HepG2 (cell line): ENCODE data around the gene MYH9. TPM values are rescaled to one million over a fixed set of nuclear protein-coding genes. Genes with fewer than 3 reads are reported as not detected.

Experiments used
- ATAC-seq: fragments of 200-7000 bp; cut with Tn5 transposase; 3 replicates; pipeline ENCODE4 v1.9.1; 2020; ENCODE audit warnings: mild to moderate bottlenecking, moderate library complexity
- BruUV-seq: library from RNA; stranded (reverse); fragments of 400-500 nt; replicated peaks from 2 replicates; lab custom pipeline; 2021; lab: Mats Ljungman, UMichigan
- CTCF ChIA-PET: fragments of 300-600 bp; formaldehyde crosslinking; extraction: SDS; loops from one replicate; lab custom pipeline; 2021; ENCODE audit warnings: low total read pairs, inconsistent platforms, low intra/inter-chr PET ratio; lab: Yijun Ruan, JAX
- POLR2A ChIA-PET: fragments of 350-600 bp; sonication (Branson Sonifier 250); formaldehyde crosslinking; loops from one replicate; lab custom pipeline; 2020; ENCODE audit warnings: antibody characterized with exemption, inconsistent platforms; lab: Yijun Ruan, JAX
- DNase-seq: peaks from one replicate; pipeline ENCODE4 v3.0.0-alpha.2; 2015; ENCODE audit warnings: low spot score
- FAIRE-seq: peaks from 3 replicates; lab custom pipeline; 2011; peaks lifted over from hg19 to GRCh38; lab: Jason Lieb, UNC
- H2AFZ ChIP-seq: one replicate; pipeline ENCODE4 v1.6.1; 2011; ENCODE audit warnings: low read length, inconsistent platforms
- H3K27ac ChIP-seq: fragments of 300-600 bp; 3 replicates; pipeline ENCODE4 v1.8.0; 2011; ENCODE audit warnings: mixed run types, mild to moderate bottlenecking, mixed read lengths, low read length, inconsistent platforms; ENCODE audit not compliant: insufficient read depth; ENCODE audit errors: extremely low read length
- H3K27me3 ChIP-seq, 2 experiments: fragments of 200-600 bp in 1 of 2; 2 replicates in 1 of 2; 3 replicates in 1 of 2; pipeline versions ENCODE4 v1.6.0 to v1.8.0; 2011; ENCODE audit warnings: low read length in 2 of 2, mild to moderate bottlenecking in 2 of 2, moderate library complexity in 2 of 2, inconsistent platforms in 1 of 2; ENCODE audit not compliant: insufficient read depth in 2 of 2, control insufficient read depth in 1 of 2
- H3K36me3 ChIP-seq, 2 experiments: fragments of 200-600 bp in 1 of 2; replicated peaks in 1 of 2; 2 replicates in 1 of 2; 3 replicates in 1 of 2; pipeline versions ENCODE4 v1.5.1 to v1.8.0; 2011; ENCODE audit warnings: low read length in 2 of 2, inconsistent platforms in 1 of 2; ENCODE audit not compliant: insufficient read depth in 2 of 2, control insufficient read depth in 1 of 2
- H3K4me1 ChIP-seq: 2 replicates; pipeline ENCODE4 v1.5.1; 2012; ENCODE audit warnings: low read length, inconsistent platforms; ENCODE audit not compliant: insufficient read depth
- H3K4me2 ChIP-seq: 2 replicates; pipeline ENCODE4 v1.6.0; 2011; ENCODE audit warnings: low read depth, low read length, inconsistent platforms
- H3K4me3 ChIP-seq, 3 experiments: fragments of 200-600 bp in 1 of 3; sonication (generic), shearing (Covaris generic) in 1 of 3; replicated peaks in 1 of 3; 2 replicates each; pipeline ENCODE4 v1.5.1; 2011 to 2016; ENCODE audit warnings: low read length in 3 of 3, inconsistent platforms in 2 of 3, low read depth in 2 of 3, mild to moderate bottlenecking in 2 of 3, control low read depth in 1 of 3, mixed read lengths in 1 of 3; ENCODE audit not compliant: insufficient read depth in 1 of 3
- H3K79me2 ChIP-seq: one replicate; pipeline ENCODE4 v1.6.1; 2011; ENCODE audit warnings: low read length, inconsistent platforms; ENCODE audit not compliant: insufficient read depth
- H3K9ac ChIP-seq: 2 replicates; pipeline ENCODE4 v1.6.0; 2011; ENCODE audit warnings: mild to moderate bottlenecking, low read depth, low read length, inconsistent platforms; ENCODE audit not compliant: insufficient read depth
- H3K9me3 ChIP-seq: 2 replicates; pipeline ENCODE4 v1.5.1; 2012; ENCODE audit warnings: mild to moderate bottlenecking, low read length
- H4K20me1 ChIP-seq: 2 replicates; pipeline ENCODE4 v1.6.0; 2011; ENCODE audit warnings: inconsistent platforms, mild to moderate bottlenecking, low read length, moderate library complexity; ENCODE audit not compliant: insufficient read depth
- CC2D1A ChIP-seq: sonication (generic); formaldehyde crosslinking; IDR thresholded peaks from 2 replicates; pipeline ENCODE4 v1.8.1; 2023; ENCODE audit warnings: mild to moderate bottlenecking, missing genetic modification reagents
- CENPX ChIP-seq: sonication (generic); formaldehyde crosslinking; IDR thresholded peaks from 2 replicates; pipeline ENCODE4 v1.9.0; 2021; ENCODE audit warnings: mild to moderate bottlenecking, missing genetic modification reagents, moderate library complexity
- KDM1A ChIP-seq: IDR thresholded peaks from 2 replicates; pipeline ENCODE4 v1.6.1; 2016; ENCODE audit warnings: missing compliant biosample characterization
- POGZ ChIP-seq: sonication (generic); formaldehyde crosslinking; IDR thresholded peaks from 2 replicates; pipeline ENCODE4 v1.4.0; 2020; ENCODE audit warnings: mild to moderate bottlenecking, missing genetic modification reagents
- RFXANK ChIP-seq: IDR thresholded peaks from 2 replicates; pipeline ENCODE4 v1.6.1; 2016
- SMAD3 ChIP-seq: sonication (generic); formaldehyde crosslinking; IDR thresholded peaks from 2 replicates; pipeline ENCODE4 v1.4.0; 2020; ENCODE audit warnings: missing genetic modification reagents
- ZC3H13 ChIP-seq: sonication (generic); formaldehyde crosslinking; IDR thresholded peaks from 2 replicates; pipeline ENCODE4 v1.8.1; 2023; ENCODE audit warnings: mild to moderate bottlenecking, missing genetic modification reagents, moderate library complexity
- ZNF260 ChIP-seq: sonication (generic); formaldehyde crosslinking; IDR thresholded peaks from 2 replicates; pipeline ENCODE4 v1.4.0; 2020; ENCODE audit warnings: missing genetic modification reagents, low read depth, mild to moderate bottlenecking, borderline replicate concordance
- ZNF530 ChIP-seq: sonication (generic); formaldehyde crosslinking; IDR thresholded peaks from 2 replicates; pipeline ENCODE4 v1.5.0; 2020; ENCODE audit warnings: low read depth, mild to moderate bottlenecking, missing genetic modification reagents
- ZNF83 ChIP-seq: sonication (generic); formaldehyde crosslinking; IDR thresholded peaks from 2 replicates; pipeline ENCODE4 v1.4.0; 2020; ENCODE audit warnings: missing genetic modification reagents, mild to moderate bottlenecking, borderline replicate concordance
- WGBS: methylation state at CpG from one replicate; pipeline ENCODE4 v1.1.6; 2017; ENCODE audit warnings: low lambda C conversion rate; 5-methylcytosine and 5-hydroxymethylcytosine counted together
- in situ Hi-C: cut with HindIII; loops from 2 replicates; pipeline ENCODE4 v1.10.0; 2017; ENCODE audit warnings: low pct_unique_long_range_greater_than_20kb; ENCODE audit not compliant: extremely low pct_ligation_motif_present
- intact Hi-C: fragments of 100-400 bp; cut with micrococcal nuclease; formaldehyde crosslinking; loops from one replicate; pipeline ENCODE4 v1.10.0; 2022; ENCODE audit not compliant: unreplicated experiment
- polyA plus RNA-seq, 8 experiments: library from polyadenylated mRNA; depleted of rRNA in 3 of 8; stranded (reverse) in 7 of 8; unstranded in 1 of 8; fragments of >200 nt; fragmentation: Illumina TruSeq in 4 of 8; extraction: Trizol in 4 of 8; gene quantifications; 2 replicates each; pipeline versions ENCODE4 v1.2.1 to v1.2.3, GENCODE V29; 2011 to 2016; ENCODE audit warnings: low read depth in 4 of 8, missing spikeins in 1 of 8, mixed read lengths in 1 of 8; ENCODE audit not compliant: insufficient read depth in 1 of 8
- total RNA-seq, 5 experiments: library from RNA; depleted of rRNA; stranded (reverse); fragments of >200 nt; fragmentation: Illumina TruSeq; extraction: Trizol; gene quantifications; 2 replicates each; pipeline ENCODE4 v1.2.3, GENCODE V29; 2016; ENCODE audit warnings: low read depth in 1 of 5
- TF ChIP-seq, protein P1 (sequence below): sonication (generic); formaldehyde crosslinking; IDR thresholded peaks from 2 replicates; pipeline ENCODE4 v1.8.0; 2022; ENCODE audit warnings: missing genetic modification reagents, mild to moderate bottlenecking, inconsistent platforms, borderline replicate concordance
- TF ChIP-seq, protein P2 (sequence below): IDR thresholded peaks from 2 replicates; pipeline ENCODE4 v1.4.0; 2020; ENCODE audit warnings: mild to moderate bottlenecking, missing genetic modification reagents

MYH9 gene
- total and polyA plus RNA-seq, 2 of the 13 experiments (the other 11 are each of a cell fraction or from before 2014, with no cell fraction given): 50.7 to 98.5 TPM

DNA sequence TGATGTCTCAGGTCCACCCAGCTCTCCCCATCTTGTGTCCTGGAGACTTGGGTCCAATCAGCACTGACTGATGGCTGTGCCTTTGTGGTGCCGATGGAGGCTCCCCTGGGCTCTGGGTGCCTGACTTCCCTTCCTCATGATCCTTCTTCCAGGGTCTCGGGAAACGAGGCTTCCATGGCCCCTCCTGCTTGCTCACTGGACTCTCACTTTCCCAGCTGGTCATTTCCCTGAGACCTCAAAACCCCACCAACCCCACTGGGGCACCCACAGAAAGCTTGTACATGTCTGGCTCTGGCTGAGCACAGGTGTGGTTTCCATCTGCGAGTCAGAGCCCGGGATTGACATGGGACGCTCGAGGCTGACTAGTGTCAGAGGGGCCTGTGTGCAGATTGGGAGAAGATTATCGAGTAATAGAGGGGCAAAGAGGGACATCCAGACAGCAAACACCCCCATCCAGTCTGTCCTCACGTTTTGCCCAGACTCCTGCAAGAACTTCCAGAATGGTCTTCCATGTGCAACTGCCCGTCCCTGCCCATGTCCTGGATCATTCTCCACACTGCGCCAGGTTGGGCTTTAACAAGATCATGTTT is 119.8 kb downstream of the MYH9 start:
- Histone ChIP-seq H3K27me3 (no peaks in the 10 kb centered on the region), H3K9ac (no peak overlapping the region), H2AFZ (no peak overlapping the region), H3K4me2 (no peak overlapping the region), H3K79me2 (no peaks in the 10 kb centered on the region), H3K4me1 (peaks cover 50% of the 10 kb centered on the region), H3K9me3 (no peaks in the 10 kb centered on the region), H3K36me3 (peaks cover 7 to 18% of the 10 kb centered on the region in 2 experiments), H4K20me1 (no peaks in the 10 kb centered on the region), H3K27ac (no peak overlapping the region), H3K4me3 (no peak overlapping the region)
- in situ Hi-C loops: no loop called here
- no peak for ATAC-seq
- no TSS peak for BruUV-seq
- CTCF ChIA-PET: no interaction called here
- intact Hi-C loops: no loop called here
- POLR2A ChIA-PET: no interaction called here
- no peak for DNase-seq
- TF ChIP-seq ZC3H13 (CRISPR knock-in tag): peak; percentile 58; the same call in 1 of the 2 replicates
- TF ChIP-seq ZNF260 (CRISPR knock-in tag): no peak
- FAIRE-seq: no peak
- WGBS: 98% methylated on average over 11 of the region's 11 CpGs

DNA sequence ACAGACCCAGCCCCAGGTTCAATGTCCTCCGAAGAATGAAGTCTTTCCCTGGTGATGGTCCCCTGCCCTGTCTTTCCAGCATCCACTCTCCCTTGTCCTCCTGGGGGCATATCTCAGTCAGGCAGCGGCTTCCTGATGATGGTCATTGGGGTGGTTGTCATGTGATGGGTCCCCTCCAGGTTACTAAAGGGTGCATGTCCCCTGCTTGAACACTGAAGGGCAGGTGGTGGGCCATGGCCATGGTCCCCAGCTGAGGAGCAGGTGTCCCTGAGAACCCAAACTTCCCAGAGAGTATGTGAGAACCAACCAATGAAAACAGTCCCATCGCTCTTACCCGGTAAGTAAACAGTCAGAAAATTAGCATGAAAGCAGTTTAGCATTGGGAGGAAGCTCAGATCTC is 120.7 kb downstream of the MYH9 start:
- no peak overlapping the region for H3K4me3 ChIP-seq
- no peak overlapping the region for H2AFZ ChIP-seq
- peaks cover 60% of the 10 kb centered on the region for H3K4me1 ChIP-seq
- CTCF ChIA-PET: no interaction called here
- no peaks in the 10 kb centered on the region for H3K27me3 ChIP-seq
- TF ChIP-seq ZNF83 (CRISPR knock-in tag) (no peak), RFXANK (CRISPR knock-in tag) (no peak), SMAD3 (CRISPR knock-in tag) (no peak), CENPX (CRISPR knock-in tag) (no peak), ZNF530 (CRISPR knock-in tag) (no peak), KDM1A (no peak), CC2D1A (CRISPR knock-in tag) (no peak), POGZ (CRISPR knock-in tag) (no peak)
- TF ChIP-seq, protein P1, sequence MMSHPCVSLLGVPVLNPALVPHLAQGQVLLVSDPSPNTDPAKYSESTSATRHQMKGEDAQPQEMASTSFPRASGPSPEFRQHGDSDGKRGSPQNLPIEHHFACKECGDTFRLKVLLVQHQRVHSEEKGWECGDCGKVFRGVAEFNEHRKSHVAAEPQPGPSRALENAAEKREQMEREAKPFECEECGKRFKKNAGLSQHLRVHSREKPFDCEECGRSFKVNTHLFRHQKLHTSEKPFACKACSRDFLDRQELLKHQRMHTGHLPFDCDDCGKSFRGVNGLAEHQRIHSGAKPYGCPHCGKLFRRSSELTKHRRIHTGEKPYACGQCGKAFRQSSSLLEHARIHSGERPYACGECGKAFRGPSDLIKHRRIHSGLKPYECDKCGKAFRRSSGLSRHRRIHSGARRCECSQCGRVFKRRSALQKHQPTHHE (CRISPR knock-in tag): no peak
- TF ChIP-seq, protein P2, sequence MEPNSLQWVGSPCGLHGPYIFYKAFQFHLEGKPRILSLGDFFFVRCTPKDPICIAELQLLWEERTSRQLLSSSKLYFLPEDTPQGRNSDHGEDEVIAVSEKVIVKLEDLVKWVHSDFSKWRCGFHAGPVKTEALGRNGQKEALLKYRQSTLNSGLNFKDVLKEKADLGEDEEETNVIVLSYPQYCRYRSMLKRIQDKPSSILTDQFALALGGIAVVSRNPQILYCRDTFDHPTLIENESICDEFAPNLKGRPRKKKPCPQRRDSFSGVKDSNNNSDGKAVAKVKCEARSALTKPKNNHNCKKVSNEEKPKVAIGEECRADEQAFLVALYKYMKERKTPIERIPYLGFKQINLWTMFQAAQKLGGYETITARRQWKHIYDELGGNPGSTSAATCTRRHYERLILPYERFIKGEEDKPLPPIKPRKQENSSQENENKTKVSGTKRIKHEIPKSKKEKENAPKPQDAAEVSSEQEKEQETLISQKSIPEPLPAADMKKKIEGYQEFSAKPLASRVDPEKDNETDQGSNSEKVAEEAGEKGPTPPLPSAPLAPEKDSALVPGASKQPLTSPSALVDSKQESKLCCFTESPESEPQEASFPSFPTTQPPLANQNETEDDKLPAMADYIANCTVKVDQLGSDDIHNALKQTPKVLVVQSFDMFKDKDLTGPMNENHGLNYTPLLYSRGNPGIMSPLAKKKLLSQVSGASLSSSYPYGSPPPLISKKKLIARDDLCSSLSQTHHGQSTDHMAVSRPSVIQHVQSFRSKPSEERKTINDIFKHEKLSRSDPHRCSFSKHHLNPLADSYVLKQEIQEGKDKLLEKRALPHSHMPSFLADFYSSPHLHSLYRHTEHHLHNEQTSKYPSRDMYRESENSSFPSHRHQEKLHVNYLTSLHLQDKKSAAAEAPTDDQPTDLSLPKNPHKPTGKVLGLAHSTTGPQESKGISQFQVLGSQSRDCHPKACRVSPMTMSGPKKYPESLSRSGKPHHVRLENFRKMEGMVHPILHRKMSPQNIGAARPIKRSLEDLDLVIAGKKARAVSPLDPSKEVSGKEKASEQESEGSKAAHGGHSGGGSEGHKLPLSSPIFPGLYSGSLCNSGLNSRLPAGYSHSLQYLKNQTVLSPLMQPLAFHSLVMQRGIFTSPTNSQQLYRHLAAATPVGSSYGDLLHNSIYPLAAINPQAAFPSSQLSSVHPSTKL: no peak
- H3K79me2 ChIP-seq: no peaks in the 10 kb centered on the region
- H4K20me1 ChIP-seq: no peaks in the 10 kb centered on the region
- POLR2A ChIA-PET: no interaction called here
- H3K27ac ChIP-seq: no peak overlapping the region
- H3K4me2 ChIP-seq: no peak overlapping the region
- intact Hi-C loops (no loop called here), in situ Hi-C loops (no loop called here)
- H3K36me3 ChIP-seq: peaks cover 7 to 18% of the 10 kb centered on the region in 2 experiments
- no peak for FAIRE-seq
- DNase-seq: no peak
- BruUV-seq: TSS peak; percentile 71
- ATAC-seq: no peak
- no peaks in the 10 kb centered on the region for H3K9me3 ChIP-seq
- no peak overlapping the region for H3K9ac ChIP-seq
- WGBS: 97% methylated on average over 4 of the region's 4 CpGs
